Left lung (tissue), 14 donors: ENCODE measurements around the gene GLYATL3. TPM values are rescaled to one million over a fixed set of nuclear protein-coding genes. Genes with fewer than 3 reads are reported as not detected.

Source experiments
- ATAC-seq: fragments of 200-7000 bp; cut with Tn5 transposase; one replicate; pipeline ENCODE4 v1.9.1; 2020; ENCODE audit warnings: moderate library complexity
- DNase-seq, 4 donors: peaks; one replicate each; pipeline ENCODE4 v3.0.0-alpha.2; 2013 to 2020
- H3K27ac ChIP-seq, 2 donors: fragments of 200-600 bp; sonication (generic) in 1 of 2; one replicate each; pipeline versions ENCODE4 v1.5.0 to v1.8.0; 2020 to 2021
- H3K27me3 ChIP-seq, 2 donors: fragments of 200-600 bp; sonication (generic) in 1 of 2; one replicate each; pipeline versions ENCODE4 v1.5.0 to v1.8.0; 2020 to 2021
- H3K36me3 ChIP-seq, 2 donors: fragments of 200-600 bp; sonication (generic) in 1 of 2; one replicate each; pipeline versions ENCODE4 v1.5.0 to v1.8.0; 2020 to 2021
- H3K4me1 ChIP-seq, 2 donors: fragments of 200-600 bp; one replicate each; pipeline ENCODE4 v1.8.0; 2021
- H3K4me3 ChIP-seq, 2 donors: fragments of 200-600 bp; sonication (generic) in 1 of 2; one replicate each; pipeline versions ENCODE4 v1.5.0 to v1.8.0; 2020 to 2021; ENCODE audit warnings: mild to moderate bottlenecking in 1 of 2
- H3K9me3 ChIP-seq, 2 donors: fragments of 200-600 bp; sonication (generic) in 1 of 2; one replicate each; pipeline versions ENCODE4 v1.5.0 to v1.8.0; 2020 to 2021
- intact Hi-C, 2 donors: fragments of 100-400 bp; cut with DNase I; formaldehyde crosslinking; loops; one replicate each; pipeline versions ENCODE4 v1.11.2 to v1.14.2; 2022
- long read RNA-seq, 12 donors: library from polyadenylated mRNA in 2 of 12; unstranded in 2 of 12; transcript quantifications; one replicate each; pipeline ENCODE4 v2.0.0 and lab custom pipeline, GENCODE V29; 2019 to 2026
- polyA plus RNA-seq, 6 donors: library from polyadenylated mRNA; unstranded; fragments of 120-200 nt; gene quantifications; one replicate each; pipeline ENCODE4 v1.2.1, GENCODE V29; 2013; ENCODE audit not compliant: insufficient read length in 6 of 6
- total RNA-seq, 2 donors: library from RNA; stranded (reverse); fragmentation: NEBNext Ultra II Directional; extraction: Animal tissue kit (Norgen Biotek cat#: 25700); gene quantifications; one replicate each; pipeline ENCODE4 v1.2.1, GENCODE V29; 2021
- TF ChIP-seq, protein P1 (sequence below), 2 donors: fragments of 200-600 bp; sonication (generic) in 1 of 2; IDR thresholded peaks; one replicate each; pipeline versions ENCODE4 v1.5.0 to v1.8.0; 2021; ENCODE audit warnings: antibody characterized with exemption in 2 of 2
- donor health status: DM: no; HTN: yes; CAD: no.
- donor health status: DM: no; HTN: no; CAD: no.

Gene GLYATL3
- total RNA-seq = not detected
- polyA plus RNA-seq = not detected
- long read RNA-seq, donor 1 = 0 reads
- long read RNA-seq, donor 2 = 0 reads
- long read RNA-seq, donor 3 = 0 reads
- long read RNA-seq, donor 4 = 0 reads
- long read RNA-seq, donor 5 = 0 reads
- long read RNA-seq, donor 6 = 0 reads
- long read RNA-seq, donor 7 = 0 reads
- long read RNA-seq, donor 8 = 0 reads
- long read RNA-seq, donor 9 = 0 reads
- long read RNA-seq, donor 10 = 0 reads
- long read RNA-seq, donor 11 = 0 reads
- long read RNA-seq, donor 12 = 0 reads

DNA sequence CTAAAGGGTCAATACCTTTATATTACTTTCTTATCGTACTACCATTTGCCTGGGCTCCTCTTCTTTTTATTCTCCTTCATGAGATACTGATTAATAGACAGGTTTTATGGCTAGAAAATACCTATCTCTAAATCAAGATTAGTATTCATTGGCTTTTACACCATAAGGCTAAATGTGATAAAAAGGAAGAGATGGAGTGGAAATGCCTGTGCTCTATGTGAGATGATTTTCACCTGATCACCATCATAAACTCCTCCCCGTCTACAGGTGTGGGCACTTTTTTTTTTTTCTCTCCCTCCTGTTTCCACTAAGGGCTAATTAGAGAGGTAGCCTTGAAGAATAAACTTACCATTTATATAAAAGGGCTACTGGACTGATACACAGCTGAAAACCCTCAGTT is at the start of gene GLYATL3:
GLYATL3 (plus strand) TSS at position 301 of the 400 bp plus-strand sequence. CDS start 12,068 bp downstream, outside the sequence.
- ATAC-seq (no peak), DNase-seq (no peak)
- H3K36me3 ChIP-seq = no peaks in the 10 kb centered on the region
- H3K4me1 ChIP-seq = no peaks in the 10 kb centered on the region
- TF ChIP-seq, protein P1, sequence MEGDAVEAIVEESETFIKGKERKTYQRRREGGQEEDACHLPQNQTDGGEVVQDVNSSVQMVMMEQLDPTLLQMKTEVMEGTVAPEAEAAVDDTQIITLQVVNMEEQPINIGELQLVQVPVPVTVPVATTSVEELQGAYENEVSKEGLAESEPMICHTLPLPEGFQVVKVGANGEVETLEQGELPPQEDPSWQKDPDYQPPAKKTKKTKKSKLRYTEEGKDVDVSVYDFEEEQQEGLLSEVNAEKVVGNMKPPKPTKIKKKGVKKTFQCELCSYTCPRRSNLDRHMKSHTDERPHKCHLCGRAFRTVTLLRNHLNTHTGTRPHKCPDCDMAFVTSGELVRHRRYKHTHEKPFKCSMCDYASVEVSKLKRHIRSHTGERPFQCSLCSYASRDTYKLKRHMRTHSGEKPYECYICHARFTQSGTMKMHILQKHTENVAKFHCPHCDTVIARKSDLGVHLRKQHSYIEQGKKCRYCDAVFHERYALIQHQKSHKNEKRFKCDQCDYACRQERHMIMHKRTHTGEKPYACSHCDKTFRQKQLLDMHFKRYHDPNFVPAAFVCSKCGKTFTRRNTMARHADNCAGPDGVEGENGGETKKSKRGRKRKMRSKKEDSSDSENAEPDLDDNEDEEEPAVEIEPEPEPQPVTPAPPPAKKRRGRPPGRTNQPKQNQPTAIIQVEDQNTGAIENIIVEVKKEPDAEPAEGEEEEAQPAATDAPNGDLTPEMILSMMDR (IDR thresholded peaks at IDR 0.05) = no peak
- no peak within 1 kb of the TSS for H3K27ac ChIP-seq
- no peak within 1 kb of the TSS for H3K4me3 ChIP-seq
- intact Hi-C loops = no loop called here
- no peaks in the 10 kb centered on the region for H3K9me3 ChIP-seq
- H3K27me3 ChIP-seq = no peaks in the 10 kb centered on the region

DNA sequence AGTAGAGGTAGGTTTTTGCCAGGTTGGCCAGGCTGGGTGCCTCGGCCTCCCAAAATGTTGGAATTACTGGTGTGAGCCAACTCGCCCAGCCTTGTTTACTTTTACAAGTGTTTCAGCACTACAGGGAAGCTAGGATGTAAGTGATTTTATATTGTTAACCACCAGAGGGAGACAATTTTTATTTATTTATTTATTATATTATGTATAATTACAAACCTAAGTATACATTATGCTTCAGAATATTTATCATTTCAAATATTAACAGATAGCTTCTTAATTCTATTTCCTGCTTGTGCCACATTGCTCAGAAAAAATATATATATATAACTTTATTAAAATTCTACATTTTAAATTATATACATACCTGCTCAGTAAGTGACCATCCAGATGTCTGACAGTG is 46.5 kb upstream of the GLYATL3 start:
- TF ChIP-seq, protein P1 (IDR thresholded peaks at IDR 0.05) = peak in 1 of 2 donors; percentile 13
- DNase-seq = no peak
- no peak overlapping the region for H3K4me3 ChIP-seq
- H3K9me3 ChIP-seq = no peaks in the 10 kb centered on the region
- H3K4me1 ChIP-seq = no peaks in the 10 kb centered on the region
- peaks cover 0 to 79% of the 10 kb centered on the region in 2 donors for H3K36me3 ChIP-seq
- H3K27me3 ChIP-seq = no peaks in the 10 kb centered on the region
- no peak overlapping the region for H3K27ac ChIP-seq
- intact Hi-C loops = no loop called here
- ATAC-seq = no peak

DNA sequence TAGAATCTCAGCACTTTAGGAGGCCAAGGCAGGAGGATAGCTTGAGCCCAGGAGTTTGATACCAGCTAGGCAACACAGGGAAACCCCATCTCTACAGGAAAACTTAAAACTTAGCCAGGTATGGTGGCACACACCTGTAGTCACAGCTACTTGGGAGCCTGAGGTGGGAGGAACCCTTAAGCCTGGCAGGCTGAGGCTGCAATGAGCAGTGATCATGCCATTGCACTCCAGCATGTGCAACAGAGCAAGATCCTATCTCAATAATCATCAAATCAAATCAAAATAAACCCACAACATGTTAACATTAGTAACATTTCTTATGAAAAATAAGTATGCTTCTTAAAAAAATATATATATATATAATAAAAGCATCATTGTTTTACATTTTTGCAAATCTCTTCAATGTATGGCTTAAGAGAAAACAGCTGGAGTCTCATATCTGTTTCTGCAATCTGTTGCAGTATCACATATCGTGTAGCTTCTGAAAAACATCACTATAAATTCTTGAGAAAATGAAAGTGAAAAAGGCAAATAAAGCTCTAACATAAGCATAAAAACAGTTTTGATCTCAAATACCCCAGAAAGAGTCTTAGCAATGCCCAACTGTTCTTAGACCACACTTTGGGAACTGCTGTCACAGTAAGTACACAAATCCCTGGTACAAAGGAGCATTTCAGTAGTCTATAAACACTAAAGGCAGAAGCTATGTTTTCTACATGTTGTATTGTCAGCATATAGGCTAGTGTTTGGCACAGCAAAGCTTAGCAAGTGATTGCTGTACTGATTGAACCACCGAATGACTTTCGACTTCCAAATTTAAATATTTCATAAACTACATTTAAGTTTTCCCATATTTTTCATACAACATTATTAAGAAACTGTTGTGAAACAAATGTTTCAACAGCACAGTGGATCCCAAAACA is 44.7 kb upstream of the GLYATL3 start:
- DNase-seq (no peak), ATAC-seq (no peak)
- intact Hi-C loops = no loop called here
- TF ChIP-seq, protein P1 (IDR thresholded peaks at IDR 0.05) = no peak
- no peaks in the 10 kb centered on the region for H3K27me3 ChIP-seq
- peaks cover 0 to 11% of the 10 kb centered on the region in 2 donors for H3K4me1 ChIP-seq
- H3K4me3 ChIP-seq = no peak overlapping the region
- H3K9me3 ChIP-seq = no peaks in the 10 kb centered on the region
- H3K27ac ChIP-seq = no peak overlapping the region
- peaks cover 0 to 69% of the 10 kb centered on the region in 2 donors for H3K36me3 ChIP-seq

DNA sequence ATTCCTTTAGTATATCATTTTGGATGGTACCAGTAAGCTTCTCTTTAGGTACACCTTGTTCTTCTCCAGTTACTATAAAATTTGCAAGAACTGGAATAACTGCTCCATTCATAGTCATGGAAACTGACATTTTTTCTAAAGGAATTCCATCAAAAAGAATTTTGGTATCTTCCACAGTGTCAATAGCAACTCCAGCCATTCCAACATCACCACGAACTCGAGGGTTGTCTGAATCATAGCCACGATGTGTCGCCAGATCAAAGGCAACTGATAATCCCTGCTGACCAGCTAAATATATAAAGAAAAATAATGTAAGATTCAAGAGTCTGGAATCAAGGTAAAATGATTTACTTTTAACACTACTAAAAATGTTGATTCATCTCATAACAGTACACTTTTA is 42.0 kb upstream of the GLYATL3 start:
- H3K4me1 ChIP-seq = peaks cover 0 to 32% of the 10 kb centered on the region in 2 donors
- H3K9me3 ChIP-seq = no peaks in the 10 kb centered on the region
- H3K4me3 ChIP-seq = no peak overlapping the region
- intact Hi-C loops = no loop called here
- DNase-seq (no peak), ATAC-seq (no peak)
- peaks cover 0 to 45% of the 10 kb centered on the region in 2 donors for H3K36me3 ChIP-seq
- no peak overlapping the region for H3K27ac ChIP-seq
- H3K27me3 ChIP-seq = no peaks in the 10 kb centered on the region
- TF ChIP-seq, protein P1 (IDR thresholded peaks at IDR 0.05) = no peak

DNA sequence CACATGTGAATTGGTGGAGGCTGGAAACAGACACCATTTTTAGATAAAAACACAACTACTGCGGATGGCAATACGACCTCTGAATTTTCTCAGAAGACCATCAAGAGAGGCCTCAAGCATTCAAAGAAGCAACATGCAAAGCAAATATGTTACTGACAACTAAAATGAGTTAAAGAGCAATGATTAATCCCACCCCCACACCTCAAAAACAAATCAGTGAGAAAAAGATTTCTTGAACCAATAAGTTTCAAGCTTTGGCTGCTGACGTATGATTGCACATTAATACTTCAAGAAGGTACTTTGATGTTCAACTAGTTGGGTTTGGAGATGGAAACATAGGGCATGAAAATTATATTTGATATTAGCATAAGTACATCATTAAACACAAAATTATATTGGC is 37.7 kb upstream of the GLYATL3 start:
- Histone ChIP-seq H3K4me1 (peaks cover 7 to 45% of the 10 kb centered on the region in 2 donors), H3K36me3 (peaks cover 0 to 10% of the 10 kb centered on the region in 2 donors), H3K27me3 (no peaks in the 10 kb centered on the region), H3K4me3 (peak overlapping the region; percentile 68), H3K27ac (peak overlapping the region in 1 of 2 donors; percentile 78), H3K9me3 (no peaks in the 10 kb centered on the region)
- ATAC-seq = no peak
- TF ChIP-seq, protein P1 (IDR thresholded peaks at IDR 0.05) = no peak
- intact Hi-C loops = no loop called here
- peak in 2 of 4 donors; percentile 3 to 26 for DNase-seq
